ENCODE results near the gene TMEM209. TPM values are rescaled to one million over a fixed set of nuclear protein-coding genes. Genes with fewer than 3 reads are reported as not detected.
A peak's percentile ranks its signal among the peaks of the same experiment; 100 is the strongest.

TMEM209 gene
- polyA plus RNA-seq (2011; rRNA removed) (33.9 and 36.6 TPM in 2 replicates), polyA plus RNA-seq (2017; fragmentation: RNase III; extraction: RNeasy Plus Mini Kit Qiagen cat#74134 plus additional on column Dnase treatment) (12.8 to 13.3 TPM (median 12.8 TPM) in 3 replicates), polyA minus RNA-seq (2011; rRNA and poly(A)+ RNA removed) (53.7 and 64.6 TPM in 2 replicates)
- polyA plus RNA-seq (2012; cell fraction: cytosol; rRNA removed), result 11.4 and 13.9 TPM in 2 replicates
- 10.8 and 14.5 TPM in 2 replicates for polyA plus RNA-seq (2012; cell fraction: nucleus; rRNA removed)

GRCh38 chr7:130205084-130205947 is at the start of gene TMEM209:
Gene TMEM209, minus strand, starts transcription at chr7:130205406. Its CDS starts 31 bp downstream, at chr7:130205375.
- Histone ChIP-seq H3K4me2 (peak within 1 kb of the TSS; percentile 81), H3K27ac (peak within 1 kb of the TSS; percentile 94 to 96), H3K4me3 (peak within 1 kb of the TSS; percentile 88), H3K9me3 (no peaks in the 10 kb centered on the region), H3K4me1 (peaks cover 9% of the 10 kb centered on the region; the same call in 2 of the 3 replicates)
- DNase-seq (ENCODE audit: low read depth in 1 of 2, low spot score in 1 of 2) (peak; percentile 86 to 97), ATAC-seq (peak; percentile 96), FAIRE-seq (peak; percentile 93)
- 17% methylated on average over 40 of the region's 44 CpGs for WGBS (ENCODE audit: missing lambda C conversion rate)
- POLR2A ChIA-PET, result interaction anchor here (0.6 to 1.5 kb wide), 19 partner anchors 9 to 575 kb away, joined by 3 to 12 read pairs (median 4); partner anchors contain the start of genes CEP41 and KLHDC10
- CTCF ChIA-PET, result interaction anchor here (0.6 to 1.4 kb wide), 5 partner anchors 9 to 294 kb away, joined by 3 to 5 read pairs (median 3); no protein-coding TSS in a partner anchor
- TF ChIP-seq EP300 (IDR thresholded peaks at IDR 0.05) (no peak), GATA3 (IDR thresholded peaks at IDR 0.05; ENCODE audit: borderline replicate concordance) (peak; percentile 63; the same call in 1 of the 2 replicates), PHF8 (IDR thresholded peaks at IDR 0.05; ENCODE audit: borderline replicate concordance, low read depth) (peak; percentile 75; the same call in 1 of the 2 replicates), SMC3 (IDR thresholded peaks at IDR 0.05) (0 out of 3 replicates have a peak, but pooled peaks have one; percentile 8), RAD21 (conservative IDR thresholded peaks at IDR 0.05 in 1 of 2, IDR thresholded peaks at IDR 0.05 in 1 of 2) (peak in 1 of 2 experiments; percentile 27; a peak in 1 of 5 replicates), HEYL (CRISPR knock-in tag; IDR thresholded peaks at IDR 0.05) (no peak), ZFP36 (IDR thresholded peaks at IDR 0.05; ENCODE audit: borderline replicate concordance, partially characterized antibody) (no peak), ATOH8 (CRISPR knock-in tag; IDR thresholded peaks at IDR 0.05; ENCODE audit: low read depth) (no peak), NPAS2 (CRISPR knock-in tag; IDR thresholded peaks at IDR 0.05; ENCODE audit: borderline replicate concordance) (no peak), HOXB13 (CRISPR knock-in tag; IDR thresholded peaks at IDR 0.05; ENCODE audit: low read depth) (no peak), ZC3H11A (IDR thresholded peaks at IDR 0.05) (no peak), REST (IDR thresholded peaks at IDR 0.05) (peak; percentile 100), RFX5 (IDR thresholded peaks at IDR 0.05) (0 out of 2 replicates have a peak, but pooled peaks have one; percentile 46), USF2 (IDR thresholded peaks at IDR 0.05) (no peak), BCL3 (IDR thresholded peaks at IDR 0.05) (peak; percentile 72; the same call in 1 of the 3 replicates), POLR2A (IDR thresholded peaks at IDR 0.05; ENCODE audit: low read length) (peak; percentile 93), CTCF (IDR thresholded peaks at IDR 0.05) (no peak), SREBF2 (IDR thresholded peaks at IDR 0.05) (no peak), E2F6 (IDR thresholded peaks at IDR 0.05; ENCODE audit: borderline replicate concordance, low read depth) (peak; percentile 34; the same call in 1 of the 2 replicates), HOXA7 (CRISPR knock-in tag; IDR thresholded peaks at IDR 0.05) (no peak), EHMT2 (IDR thresholded peaks at IDR 0.05; ENCODE audit: low read depth) (no peak), JUN (IDR thresholded peaks at IDR 0.05) (peak; percentile 64 to 93; a peak in 3 of 5 replicates), CHD2 (IDR thresholded peaks at IDR 0.05; ENCODE audit: low read length, partially characterized antibody) (peak; percentile 100), ELK1 (IDR thresholded peaks at IDR 0.05; ENCODE audit: low read depth, low read length) (no peak), FOSB (CRISPR knock-in tag; IDR thresholded peaks at IDR 0.05) (no peak), ZSCAN20 (CRISPR knock-in tag; IDR thresholded peaks at IDR 0.05) (no peak), FOXS1 (CRISPR knock-in tag; IDR thresholded peaks at IDR 0.05) (no peak)

Measured in A549 (cell line).